GM12874 (cell line): ENCODE measurements around the gene ATP7B.

ENCODE experiments used
- TF ChIP-seq, protein P1 (sequence below): IDR thresholded peaks from 2 replicates; pipeline ENCODE4 v1.5.1; 2011; ENCODE audit warnings: low read depth, mild to moderate bottlenecking, control low read depth, low read length, moderate library complexity; ENCODE audit not compliant: insufficient read depth

Gene ATP7B

DNA sequence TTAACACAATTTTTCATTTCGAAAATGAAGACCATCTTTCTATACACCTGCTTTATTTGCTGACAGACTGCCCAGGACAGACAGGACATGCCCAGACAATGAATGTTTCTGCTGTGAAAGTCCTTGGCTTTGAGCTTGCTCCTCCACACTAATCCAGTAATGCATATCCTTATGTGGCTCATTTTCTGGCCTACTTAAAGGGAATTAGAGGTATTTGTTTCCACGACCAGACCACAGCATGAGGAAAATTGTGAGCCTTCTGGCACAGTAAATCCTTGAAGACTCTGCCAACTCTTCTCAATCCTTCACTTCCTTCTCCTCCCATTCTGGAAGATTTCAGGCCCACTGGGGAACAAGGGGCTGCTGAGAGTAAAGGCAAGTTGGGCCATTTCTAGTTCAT lies 123.8 kb downstream of the ATP7B start:
- TF ChIP-seq, protein P1, sequence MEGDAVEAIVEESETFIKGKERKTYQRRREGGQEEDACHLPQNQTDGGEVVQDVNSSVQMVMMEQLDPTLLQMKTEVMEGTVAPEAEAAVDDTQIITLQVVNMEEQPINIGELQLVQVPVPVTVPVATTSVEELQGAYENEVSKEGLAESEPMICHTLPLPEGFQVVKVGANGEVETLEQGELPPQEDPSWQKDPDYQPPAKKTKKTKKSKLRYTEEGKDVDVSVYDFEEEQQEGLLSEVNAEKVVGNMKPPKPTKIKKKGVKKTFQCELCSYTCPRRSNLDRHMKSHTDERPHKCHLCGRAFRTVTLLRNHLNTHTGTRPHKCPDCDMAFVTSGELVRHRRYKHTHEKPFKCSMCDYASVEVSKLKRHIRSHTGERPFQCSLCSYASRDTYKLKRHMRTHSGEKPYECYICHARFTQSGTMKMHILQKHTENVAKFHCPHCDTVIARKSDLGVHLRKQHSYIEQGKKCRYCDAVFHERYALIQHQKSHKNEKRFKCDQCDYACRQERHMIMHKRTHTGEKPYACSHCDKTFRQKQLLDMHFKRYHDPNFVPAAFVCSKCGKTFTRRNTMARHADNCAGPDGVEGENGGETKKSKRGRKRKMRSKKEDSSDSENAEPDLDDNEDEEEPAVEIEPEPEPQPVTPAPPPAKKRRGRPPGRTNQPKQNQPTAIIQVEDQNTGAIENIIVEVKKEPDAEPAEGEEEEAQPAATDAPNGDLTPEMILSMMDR, result no peak

GRCh38 chr13:51885651-51886050 lies 125.6 kb downstream of the ATP7B start:
- TF ChIP-seq, protein P1, result no peak

DNA sequence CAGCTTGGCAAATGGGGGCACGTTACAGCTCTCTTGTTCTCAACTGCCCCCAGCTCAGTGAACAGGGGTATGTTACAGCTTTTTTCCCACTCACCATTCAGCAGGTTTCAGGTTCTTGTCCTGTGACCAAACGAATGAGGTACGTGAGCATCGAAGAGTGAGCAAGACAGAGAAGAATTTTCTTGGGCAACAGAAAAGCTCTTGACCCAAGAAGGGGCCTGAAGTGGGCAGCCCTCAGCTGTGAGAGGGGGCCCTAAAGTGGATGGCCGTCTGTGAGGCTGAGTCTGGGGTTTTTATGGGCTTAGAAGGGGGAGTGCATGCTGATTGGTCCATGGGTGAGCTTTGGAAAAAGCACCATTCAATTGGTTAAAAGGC lies 128.0 kb downstream of the ATP7B start:
- TF ChIP-seq, protein P1, result no peak
